ENCODE data around the gene SLC27A2.

DNA sequence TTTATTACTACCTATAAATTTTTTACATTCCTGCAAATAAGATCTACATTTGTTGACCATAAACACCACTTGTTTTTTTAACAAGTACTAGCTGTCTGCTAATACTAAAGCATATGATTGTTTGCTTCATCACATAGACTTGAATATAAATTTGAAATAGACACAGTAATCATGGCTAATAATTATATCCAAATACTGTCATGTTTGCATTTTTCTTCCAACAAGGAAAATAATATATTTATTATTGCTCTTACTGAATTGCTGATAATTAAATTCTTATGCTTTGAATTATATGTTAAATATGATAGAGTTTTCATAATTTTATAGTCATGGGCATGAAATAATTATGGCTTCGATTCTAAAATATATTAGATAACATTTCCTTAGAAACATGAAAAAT, 43.1 kb downstream of the SLC27A2 start:
- TF ChIP-seq SUZ12 (IDR thresholded peaks at IDR 0.05; ENCODE audit: extremely low read depth, insufficient read depth, insufficient read length) = no peak
- TF ChIP-seq ZNF274 (IDR thresholded peaks at IDR 0.05; ENCODE audit: low read depth, low read length) = no peak
- no peak for TF ChIP-seq YY1 (IDR thresholded peaks at IDR 0.05; ENCODE audit: insufficient read depth, insufficient read length)
